HG02623 (cell line): ENCODE data around the gene NR4A3.

Experiments
- ATAC-seq: cut with Tn5 transposase; IDR thresholded peaks from one replicate; pipeline ENCODE4 v1.9.1; 2021; ENCODE audit warnings: moderate library complexity; ENCODE audit not compliant: unreplicated experiment

The NR4A3 gene

GRCh38 chr9:99813739-99814138 lies 7.9 kb upstream of the NR4A3 start:
- no peak for ATAC-seq

- ATAC-seq, result no peak
Measured at GRCh38 chr9:99814359-99814758, 7.3 kb upstream of the NR4A3 start.

- no peak for ATAC-seq
Measured at GRCh38 chr9:99816392-99816791, 5.3 kb upstream of the NR4A3 start.

GRCh38 chr9:99818500-99818899 lies 3.2 kb upstream of the NR4A3 start:
- no peak for ATAC-seq

GRCh38 chr9:99819123-99819855 lies 2.4 kb upstream of the NR4A3 start:
- peak; percentile 41 for ATAC-seq

GRCh38 chr9:99819856-99820684 lies 1.6 kb upstream of the NR4A3 start:
- peak; percentile 38 for ATAC-seq

- ATAC-seq, result peak; percentile 0
Measured at GRCh38 chr9:99820685-99821395, 845 bp upstream of the NR4A3 start.

GRCh38 chr9:99822109-99822805 lies 572 bp downstream of the NR4A3 start:
- no peak for ATAC-seq

GRCh38 chr9:99822806-99823591 lies 1.3 kb downstream of the NR4A3 start:
- no peak for ATAC-seq

- ATAC-seq, result no peak
Measured at GRCh38 chr9:99823681-99824377, 2.1 kb downstream of the NR4A3 start.

- no peak for ATAC-seq
Measured at GRCh38 chr9:99824378-99825171, 2.9 kb downstream of the NR4A3 start.

GRCh38 chr9:99825172-99826046 lies 3.7 kb downstream of the NR4A3 start:
- ATAC-seq, result no peak

GRCh38 chr9:99826579-99826978 lies 4.9 kb downstream of the NR4A3 start:
- ATAC-seq, result no peak

- no peak for ATAC-seq
Measured at GRCh38 chr9:99827244-99827643, 5.6 kb downstream of the NR4A3 start.

GRCh38 chr9:99828054-99828416 lies 6.3 kb downstream of the NR4A3 start:
- ATAC-seq, result no peak

GRCh38 chr9:99828417-99829176 lies 6.9 kb downstream of the NR4A3 start:
- ATAC-seq, result no peak

- ATAC-seq, result no peak
Measured at GRCh38 chr9:99831857-99832557, 10.3 kb downstream of the NR4A3 start.
